ENCODE measurements around the gene KCNK18.

KCNK18 gene

GRCh38 chr10:117197189-117197588 is at the start of gene KCNK18:
Gene KCNK18 (plus strand): TSS chr10:117197489. CDS start chr10:117197489, 0 bp downstream.
- DNase-seq (ENCODE audit: low read depth), result no peak

- no peak for DNase-seq (ENCODE audit: low read depth)
These were observed 49.0 kb upstream of the KCNK18 start for GRCh38 chr10:117148284-117148683.

- no peak for DNase-seq (ENCODE audit: low read depth)
These were observed 44.6 kb upstream of the KCNK18 start for GRCh38 chr10:117152668-117153067.

- no peak for DNase-seq (ENCODE audit: low read depth)
These were observed 39.0 kb upstream of the KCNK18 start for GRCh38 chr10:117158297-117158696.

GRCh38 chr10:117159390-117159789 is 37.9 kb upstream of the KCNK18 start:
- DNase-seq (ENCODE audit: low read depth), result no peak

- no peak for DNase-seq (ENCODE audit: low read depth)
These were observed 36.7 kb upstream of the KCNK18 start for GRCh38 chr10:117160567-117160966.

GRCh38 chr10:117161386-117162033 is 35.8 kb upstream of the KCNK18 start:
- no peak for DNase-seq (ENCODE audit: low read depth)

- DNase-seq (ENCODE audit: low read depth), result no peak
These were observed 34.9 kb upstream of the KCNK18 start for GRCh38 chr10:117162093-117163060.

GRCh38 chr10:117163061-117163953 is 34.0 kb upstream of the KCNK18 start:
- no peak for DNase-seq (ENCODE audit: low read depth)

GRCh38 chr10:117163954-117164548 is 33.2 kb upstream of the KCNK18 start:
- DNase-seq (ENCODE audit: low read depth), result no peak

GRCh38 chr10:117164592-117165537 is 32.4 kb upstream of the KCNK18 start:
- no peak for DNase-seq (ENCODE audit: low read depth)

- no peak for DNase-seq (ENCODE audit: low read depth)
These were observed 31.5 kb upstream of the KCNK18 start for GRCh38 chr10:117165538-117166417.

GRCh38 chr10:117166418-117167345 is 30.6 kb upstream of the KCNK18 start:
- DNase-seq (ENCODE audit: low read depth), result no peak

- DNase-seq (ENCODE audit: low read depth), result no peak
These were observed 29.9 kb upstream of the KCNK18 start for GRCh38 chr10:117167346-117167788.

- peak; percentile 51 for DNase-seq (ENCODE audit: low read depth)
These were observed 29.3 kb upstream of the KCNK18 start for GRCh38 chr10:117167789-117168674.

- no peak for DNase-seq (ENCODE audit: low read depth)
These were observed 28.6 kb upstream of the KCNK18 start for GRCh38 chr10:117168729-117169128.

- no peak for DNase-seq (ENCODE audit: low read depth)
These were observed 27.8 kb upstream of the KCNK18 start for GRCh38 chr10:117169480-117169879.

Data from stimulated activated CD4-positive, alpha-beta T cell treated with anti-CD3 and anti-CD28 coated beads, Interleukin-2, amount 100 ng/mL, for 4 hours (primary cell).